Measurements from ENCODE around the gene SSR2. TPM values are rescaled to one million over a fixed set of nuclear protein-coding genes. Genes with fewer than 3 reads are reported as not detected.

Gene SSR2
- total RNA-seq, 2 experiments from 2014 or later = 148 to 150 TPM

- ChIA-PET CTCF (interaction anchor here (1.0 to 2.0 kb wide), 3 partner anchors 18 to 130 kb away, joined by 3 to 7 read pairs (median 4); no protein-coding TSS in a partner anchor), POLR2A (interaction anchor here (0.9 to 4.3 kb wide), 4 partner anchors 11 to 24 kb away, joined by 3 to 16 read pairs (median 5); no protein-coding TSS in a partner anchor)
- Mint-ChIP-seq H3K4me1 (ENCODE audit: low read depth) (peaks cover 22% of the 10 kb centered on the region), H3K36me3 (ENCODE audit: low read depth) (peaks cover 68% of the 10 kb centered on the region), H3K4me3 (no peak overlapping the region), H3K27me3 (no peaks in the 10 kb centered on the region), H3K9me3 (no peaks in the 10 kb centered on the region), H3K27ac (peak overlapping the region; percentile 70)
- no peak for TF ChIP-seq CTCF (IDR thresholded peaks at IDR 0.05)
- ATAC-seq (no peak), DNase-seq (no peak)
- intact Hi-C loops (cut with micrococcal nuclease) = no loop called here
Observed at GRCh38 chr1:155962599-155963211, 58.0 kb downstream of the SSR2 start.

GRCh38 chr1:155961937-155962336 lies 58.8 kb downstream of the SSR2 start:
- CTCF ChIA-PET = interaction anchor here (0.6 to 2.0 kb wide), 2 partner anchors 17 to 24 kb away, joined by 3 to 4 read pairs; no protein-coding TSS in a partner anchor

GRCh38 chr1:155960081-155960745 lies 60.5 kb downstream of the SSR2 start:
- intact Hi-C loops (cut with micrococcal nuclease) = no loop called here
- peak overlapping the region; percentile 75 for H3K27ac Mint-ChIP-seq
- H3K9me3 Mint-ChIP-seq = no peaks in the 10 kb centered on the region
- H3K27me3 Mint-ChIP-seq = no peaks in the 10 kb centered on the region
- POLR2A ChIA-PET = interaction anchor here (0.8 to 4.9 kb wide), 3 partner anchors 9 to 18 kb away, joined by 4 to 24 read pairs (median 16); no protein-coding TSS in a partner anchor
- DNase-seq (no peak), ATAC-seq (no peak)
- CTCF ChIA-PET = interaction anchor here (1.4 to 1.5 kb wide), 2 partner anchors 11 to 12 kb away, joined by 3 read pairs; no protein-coding TSS in a partner anchor
- TF ChIP-seq CTCF (IDR thresholded peaks at IDR 0.05) = no peak
- no peak overlapping the region for H3K4me3 Mint-ChIP-seq
- H3K4me1 Mint-ChIP-seq (ENCODE audit: low read depth) = peaks cover 6% of the 10 kb centered on the region
- peaks cover 60% of the 10 kb centered on the region for H3K36me3 Mint-ChIP-seq (ENCODE audit: low read depth)

More at GRCh38 chr1:155961937-155962336, 58.8 kb downstream of the SSR2 start:
- ATAC-seq = peak; percentile 50
- Mint-ChIP-seq H3K27ac (peak overlapping the region; percentile 70), H3K4me1 (ENCODE audit: low read depth) (peaks cover 14% of the 10 kb centered on the region), H3K27me3 (no peaks in the 10 kb centered on the region), H3K4me3 (no peak overlapping the region), H3K9me3 (no peaks in the 10 kb centered on the region), H3K36me3 (ENCODE audit: low read depth) (peaks cover 70% of the 10 kb centered on the region)
- intact Hi-C loops (cut with micrococcal nuclease) = no loop called here
- TF ChIP-seq CTCF (IDR thresholded peaks at IDR 0.05) = no peak
- POLR2A ChIA-PET = interaction anchor here (1.4 to 4.3 kb wide), 2 partner anchors 12 to 16 kb away, joined by 5 to 16 read pairs; no protein-coding TSS in a partner anchor
- no peak for DNase-seq

Other genes with a start within 250 kb of the SSR2 start
- gene GON4L, start 163.7 kb downstream of the SSR2 start, total RNA-seq = 10 to 100 TPM; 43.4 to 46.8 TPM
- gene SYT11, start 161.4 kb downstream of the SSR2 start, total RNA-seq = 1 to 10 TPM; 8.7 to 9.2 TPM
- 10 to 100 TPM; 21.6 to 24.1 TPM for gene RIT1, start 109.6 kb downstream of the SSR2 start, total RNA-seq
- 10 to 100 TPM; 68.1 to 71.3 TPM for gene KHDC4, start 86.5 kb downstream of the SSR2 start, total RNA-seq
- not detected for gene RXFP4, start 79.3 kb downstream of the SSR2 start, total RNA-seq
- gene ARHGEF2, start 42.4 kb downstream of the SSR2 start, total RNA-seq = 100 to 1,000 TPM; 147 to 150 TPM
- gene UBQLN4, start 32.8 kb upstream of the SSR2 start, total RNA-seq = 10 to 100 TPM; 36.9 to 39.8 TPM
- gene LAMTOR2, start 33.8 kb upstream of the SSR2 start, total RNA-seq = 10 to 100 TPM; 48.9 to 49.4 TPM
- gene RAB25, start 40.2 kb upstream of the SSR2 start, total RNA-seq = under 1 TPM; 0.49 to 0.63 TPM
- gene MEX3A, start 61.5 kb upstream of the SSR2 start, total RNA-seq = under 1 TPM; 0.45 to 0.83 TPM
- gene LMNA, start 93.8 kb upstream of the SSR2 start, total RNA-seq = 10 to 100 TPM; 51.8 to 56.6 TPM
- gene SEMA4A, start 132.6 kb upstream of the SSR2 start, total RNA-seq = 10 to 100 TPM; 23.8 to 24.7 TPM
- gene SLC25A44, start 173.2 kb upstream of the SSR2 start, total RNA-seq = 10 to 100 TPM; 41.9 to 43.0 TPM
- gene PMF1, start 192.1 kb upstream of the SSR2 start, total RNA-seq = 10 to 100 TPM; 89.4 to 93.7 TPM
- 1 to 10 TPM; 2.2 to 2.5 TPM for gene BGLAP, start 221.2 kb upstream of the SSR2 start, total RNA-seq
- gene PAQR6, start 227.1 kb upstream of the SSR2 start, total RNA-seq = 1 to 10 TPM; 4.7 to 5.0 TPM

All from activated CD8-positive, alpha-beta T cell treated with anti-CD3 and anti-CD28 coated beads for 36 hours (primary cell).